ENCODE data around the gene CHRM1.

DNA sequence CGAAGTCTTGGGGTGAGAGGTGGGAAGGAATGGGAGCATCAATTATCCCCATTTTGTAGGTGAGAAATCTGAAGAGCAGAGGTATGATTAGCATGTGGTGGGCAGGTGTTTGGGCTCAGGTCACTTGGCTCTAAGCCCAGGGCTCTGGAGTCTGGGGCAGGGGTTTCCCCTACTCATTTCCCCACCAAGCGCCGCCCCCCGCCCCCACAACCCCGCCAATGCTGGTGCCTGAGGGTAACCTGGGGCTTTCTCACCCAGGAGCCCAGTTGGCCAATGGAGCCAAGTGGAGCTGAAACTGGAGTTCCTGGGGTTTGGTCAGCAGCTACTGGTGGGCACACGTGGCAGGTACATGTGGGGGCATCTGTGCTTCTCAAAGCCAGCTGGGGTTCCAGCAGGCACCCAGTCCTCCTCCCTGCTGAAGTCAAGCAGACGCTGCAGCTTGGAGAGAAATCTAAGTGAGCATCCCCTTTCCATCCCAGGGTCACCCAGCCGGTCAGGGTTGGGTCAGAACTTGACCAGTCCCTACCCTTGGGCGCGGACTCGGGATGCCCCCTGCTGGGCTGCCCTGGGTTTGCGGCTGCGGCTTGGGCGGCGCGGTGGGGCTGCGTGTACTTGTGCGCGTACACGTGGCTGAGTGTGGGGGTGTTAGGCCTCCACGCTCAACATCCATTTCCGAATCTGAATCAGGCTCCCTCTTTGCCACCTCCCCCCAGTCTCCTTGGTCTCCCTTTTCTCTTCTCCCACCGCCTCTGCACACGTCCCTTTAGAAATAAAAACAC, 1.7 kb upstream of the CHRM1 start:
- TF ChIP-seq EZH2phosphoT487 (IDR thresholded peaks at IDR 0.05) (no peak), EZH2 (IDR thresholded peaks at IDR 0.05) (no peak)
- TF ChIP-seq, protein P1, sequence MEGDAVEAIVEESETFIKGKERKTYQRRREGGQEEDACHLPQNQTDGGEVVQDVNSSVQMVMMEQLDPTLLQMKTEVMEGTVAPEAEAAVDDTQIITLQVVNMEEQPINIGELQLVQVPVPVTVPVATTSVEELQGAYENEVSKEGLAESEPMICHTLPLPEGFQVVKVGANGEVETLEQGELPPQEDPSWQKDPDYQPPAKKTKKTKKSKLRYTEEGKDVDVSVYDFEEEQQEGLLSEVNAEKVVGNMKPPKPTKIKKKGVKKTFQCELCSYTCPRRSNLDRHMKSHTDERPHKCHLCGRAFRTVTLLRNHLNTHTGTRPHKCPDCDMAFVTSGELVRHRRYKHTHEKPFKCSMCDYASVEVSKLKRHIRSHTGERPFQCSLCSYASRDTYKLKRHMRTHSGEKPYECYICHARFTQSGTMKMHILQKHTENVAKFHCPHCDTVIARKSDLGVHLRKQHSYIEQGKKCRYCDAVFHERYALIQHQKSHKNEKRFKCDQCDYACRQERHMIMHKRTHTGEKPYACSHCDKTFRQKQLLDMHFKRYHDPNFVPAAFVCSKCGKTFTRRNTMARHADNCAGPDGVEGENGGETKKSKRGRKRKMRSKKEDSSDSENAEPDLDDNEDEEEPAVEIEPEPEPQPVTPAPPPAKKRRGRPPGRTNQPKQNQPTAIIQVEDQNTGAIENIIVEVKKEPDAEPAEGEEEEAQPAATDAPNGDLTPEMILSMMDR (IDR thresholded peaks at IDR 0.05) = peak; percentile 40

Measured in neural progenitor cell (in vitro differentiated cells).